Testis (tissue), 2 donors: Measurements from ENCODE around the gene GTPBP4.

Experiments used
- CTCF ChIP-seq, 3 experiments: fragments of 450-650 bp in 2 of 3; fragments of 200-600 bp in 1 of 3; sonication (generic) in 1 of 3; IDR thresholded peaks; one replicate each; pipeline ENCODE4 v1.5.1; 2016 to 2019; ENCODE audit warnings: antibody characterized with exemption in 3 of 3, mild to moderate bottlenecking in 2 of 3, moderate library complexity in 1 of 3
- POLR2A ChIP-seq: fragments of 450-650 bp; IDR thresholded peaks from one replicate; pipeline ENCODE4 v1.6.1; 2017; ENCODE audit warnings: antibody characterized with exemption, mild to moderate bottlenecking, moderate library complexity

GRCh38 chr10:1048349-1048731, 60.1 kb downstream of the GTPBP4 start:
- TF ChIP-seq CTCF (IDR thresholded peaks at IDR 0.05) (no peak), POLR2A (no peak)
